Chondrocyte (in vitro differentiated cells): Measurements from ENCODE around the gene IGFBP5. TPM values are rescaled to one million over a fixed set of nuclear protein-coding genes. Genes with fewer than 3 reads are reported as not detected.
A peak's percentile ranks its signal among the peaks of the same experiment; 100 is the strongest.

Source experiments
- DNase-seq: peaks from one replicate; pipeline ENCODE4 v3.0.0; 2021; ENCODE audit warnings: mixed read lengths, low spot score
- H3K27ac Mint-ChIP-seq: one replicate; pipeline ENCODE4 v1.8.0; 2021; ENCODE audit warnings: mild to moderate bottlenecking, moderate library complexity, mixed read lengths; ENCODE audit not compliant: unreplicated experiment
- H3K27me3 Mint-ChIP-seq: 2 replicates; pipeline ENCODE4 v1.8.0; 2021; ENCODE audit warnings: low read depth, mixed read lengths
- H3K36me3 Mint-ChIP-seq: 2 replicates; pipeline ENCODE4 v1.8.0; 2021; ENCODE audit warnings: low read depth, mixed read lengths
- H3K4me1 Mint-ChIP-seq: 2 replicates; pipeline ENCODE4 v1.8.0; 2021; ENCODE audit warnings: low read depth, mild to moderate bottlenecking, mixed read lengths
- H3K4me3 Mint-ChIP-seq: one replicate; pipeline ENCODE4 v1.8.0; 2021; ENCODE audit warnings: mild to moderate bottlenecking, moderate library complexity, mixed read lengths; ENCODE audit not compliant: unreplicated experiment
- H3K9me3 Mint-ChIP-seq: 2 replicates; pipeline ENCODE4 v1.8.0; 2021; ENCODE audit warnings: low read depth, mixed read lengths
- total RNA-seq: library from RNA; stranded (reverse); gene quantifications from 3 replicates; pipeline ENCODE4 v1.2.1, GENCODE V29; 2021
- TF ChIP-seq, protein P1 (sequence below): fragments of 200-600 bp; sonication (generic); IDR thresholded peaks from 2 replicates; pipeline ENCODE4 v1.5.0; 2021; ENCODE audit warnings: antibody characterized with exemption, mild to moderate bottlenecking, moderate library complexity

IGFBP5 gene
- total RNA-seq, 1 donor from 2014 or later: 502 TPM

DNA sequence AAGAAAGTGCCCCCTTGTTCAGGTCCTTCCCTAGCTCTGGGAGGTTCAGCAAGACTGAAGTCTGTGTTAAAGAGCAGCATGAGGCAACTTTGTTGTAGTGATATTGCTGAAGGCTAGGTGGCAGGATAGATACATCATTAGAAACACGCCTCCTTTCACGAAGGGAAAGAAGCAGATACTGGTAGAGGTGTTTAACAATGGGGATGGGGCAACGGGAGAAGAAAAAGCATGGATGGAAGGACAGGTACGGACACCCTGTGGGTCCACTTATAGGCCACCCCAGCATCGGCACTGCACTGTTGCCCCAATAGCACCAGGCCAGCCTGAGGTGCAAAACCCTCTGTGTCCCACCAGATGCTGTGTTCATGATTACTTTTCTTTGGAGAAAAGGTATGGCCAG, 3.5 kb upstream of the IGFBP5 start:
- Mint-ChIP-seq H3K4me3 (no peak overlapping the region), H3K9me3 (no peaks in the 10 kb centered on the region)
- TF ChIP-seq, protein P1, sequence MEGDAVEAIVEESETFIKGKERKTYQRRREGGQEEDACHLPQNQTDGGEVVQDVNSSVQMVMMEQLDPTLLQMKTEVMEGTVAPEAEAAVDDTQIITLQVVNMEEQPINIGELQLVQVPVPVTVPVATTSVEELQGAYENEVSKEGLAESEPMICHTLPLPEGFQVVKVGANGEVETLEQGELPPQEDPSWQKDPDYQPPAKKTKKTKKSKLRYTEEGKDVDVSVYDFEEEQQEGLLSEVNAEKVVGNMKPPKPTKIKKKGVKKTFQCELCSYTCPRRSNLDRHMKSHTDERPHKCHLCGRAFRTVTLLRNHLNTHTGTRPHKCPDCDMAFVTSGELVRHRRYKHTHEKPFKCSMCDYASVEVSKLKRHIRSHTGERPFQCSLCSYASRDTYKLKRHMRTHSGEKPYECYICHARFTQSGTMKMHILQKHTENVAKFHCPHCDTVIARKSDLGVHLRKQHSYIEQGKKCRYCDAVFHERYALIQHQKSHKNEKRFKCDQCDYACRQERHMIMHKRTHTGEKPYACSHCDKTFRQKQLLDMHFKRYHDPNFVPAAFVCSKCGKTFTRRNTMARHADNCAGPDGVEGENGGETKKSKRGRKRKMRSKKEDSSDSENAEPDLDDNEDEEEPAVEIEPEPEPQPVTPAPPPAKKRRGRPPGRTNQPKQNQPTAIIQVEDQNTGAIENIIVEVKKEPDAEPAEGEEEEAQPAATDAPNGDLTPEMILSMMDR: peak; percentile 90

DNA sequence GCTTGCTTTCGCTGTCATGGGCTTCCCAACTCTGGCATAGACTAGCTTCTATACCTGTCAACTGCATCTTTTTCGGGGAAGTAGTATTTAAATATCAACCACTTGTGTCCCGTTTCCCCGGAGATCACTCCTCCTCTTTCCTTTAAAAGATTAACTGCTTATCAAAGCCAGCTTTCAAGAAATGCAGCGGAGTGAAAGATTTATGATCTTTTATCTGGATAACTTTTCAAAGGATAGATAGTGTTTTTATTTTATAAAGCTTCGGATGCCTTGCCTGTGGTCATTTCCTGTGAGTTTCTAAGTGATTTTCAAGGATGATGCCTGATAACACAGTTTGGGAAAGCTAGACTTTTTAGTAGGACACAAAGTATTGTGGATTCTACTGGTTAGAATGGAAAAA, 2.9 kb upstream of the IGFBP5 start:
- no peaks in the 10 kb centered on the region for H3K9me3 Mint-ChIP-seq
- no peaks in the 10 kb centered on the region for H3K36me3 Mint-ChIP-seq
- H3K27me3 Mint-ChIP-seq: no peaks in the 10 kb centered on the region
- no peak for DNase-seq
- no peak overlapping the region for H3K27ac Mint-ChIP-seq
- peaks cover 52% of the 10 kb centered on the region for H3K4me1 Mint-ChIP-seq
- H3K4me3 Mint-ChIP-seq: no peak overlapping the region
- TF ChIP-seq, protein P1: no peak

More for the DNA sequence above, 3.5 kb upstream of the IGFBP5 start:
- no peak for DNase-seq
- Mint-ChIP-seq H3K27ac (no peak overlapping the region), H3K36me3 (no peaks in the 10 kb centered on the region), H3K4me1 (peaks cover 49% of the 10 kb centered on the region), H3K27me3 (no peaks in the 10 kb centered on the region)

DNA sequence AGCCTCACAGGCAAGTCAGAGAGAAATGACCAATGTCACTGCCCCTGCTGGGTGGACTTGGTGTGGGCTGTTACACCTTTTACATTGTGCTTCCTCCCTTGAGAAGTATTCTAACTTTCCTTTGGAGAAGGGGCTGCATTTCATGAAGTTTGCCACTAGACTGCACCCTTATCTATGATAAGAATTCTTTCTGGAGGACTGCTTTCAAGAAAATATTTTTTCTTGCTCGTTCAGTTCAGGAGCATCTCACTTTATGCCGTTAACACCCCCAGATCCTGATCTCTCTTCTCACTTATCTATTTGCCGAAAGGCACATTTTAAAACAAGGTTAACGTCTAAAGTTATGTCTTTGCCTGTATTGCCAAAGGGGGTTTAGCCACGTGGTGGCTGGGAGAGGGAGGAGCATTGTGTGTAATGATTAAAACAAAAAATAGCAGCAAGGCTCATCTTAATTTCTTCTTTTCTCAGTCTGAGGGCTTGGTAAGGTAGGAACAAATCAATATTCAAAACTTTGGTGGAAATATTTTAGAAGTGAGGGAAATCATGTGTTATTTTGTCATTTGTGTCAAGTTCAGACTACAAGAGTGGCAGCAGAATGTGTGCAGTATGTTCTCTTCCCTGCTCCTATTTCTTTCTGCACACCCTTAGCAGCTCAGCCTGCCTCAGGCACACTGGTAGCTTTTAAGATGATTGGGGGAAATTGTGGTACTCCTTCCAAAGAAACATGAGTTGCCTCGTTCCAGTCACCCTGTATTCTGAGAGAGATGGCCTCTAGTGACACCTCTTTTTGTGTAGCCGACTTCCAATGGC, 1.6 kb upstream of the IGFBP5 start:
- Mint-ChIP-seq H3K27me3 (no peaks in the 10 kb centered on the region), H3K9me3 (no peaks in the 10 kb centered on the region), H3K4me1 (peaks cover 50% of the 10 kb centered on the region), H3K36me3 (no peaks in the 10 kb centered on the region), H3K27ac (peak overlapping the region; percentile 67), H3K4me3 (peak overlapping the region; percentile 36)
- DNase-seq: no peak
- TF ChIP-seq, protein P1: peak; percentile 84

GRCh38 chr2:216696321-216696720, 972 bp upstream of the IGFBP5 start:
- Mint-ChIP-seq H3K36me3 (no peaks in the 10 kb centered on the region), H3K27ac (peak overlapping the region; percentile 67), H3K4me3 (no peak overlapping the region)

DNA sequence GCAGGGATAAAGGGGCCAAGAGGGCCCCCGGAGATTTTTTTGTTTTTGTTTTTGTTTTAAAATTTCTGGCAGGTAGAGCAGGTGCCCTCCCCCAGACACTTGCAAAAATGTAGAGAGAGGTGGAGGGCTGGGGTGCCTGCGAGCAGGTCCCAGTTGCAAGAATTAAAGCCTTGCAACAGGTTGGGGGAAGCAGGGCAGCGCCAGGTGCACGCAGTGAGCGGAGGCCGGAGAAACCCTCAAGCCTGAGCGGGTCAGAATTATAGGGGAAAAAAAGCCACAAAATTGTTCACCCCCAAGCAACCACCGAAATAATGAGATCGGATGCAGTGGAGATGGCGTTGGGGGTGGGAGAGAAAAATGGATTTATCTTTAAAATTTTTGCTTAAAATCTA, 527 bp downstream of the IGFBP5 start:
- TF ChIP-seq, protein P1: no peak
- peaks cover 61% of the 10 kb centered on the region for H3K4me1 Mint-ChIP-seq
- H3K27me3 Mint-ChIP-seq: no peaks in the 10 kb centered on the region
- DNase-seq: no peak
- H3K27ac Mint-ChIP-seq: peak overlapping the region; percentile 90
- H3K9me3 Mint-ChIP-seq: no peaks in the 10 kb centered on the region
- peak overlapping the region; percentile 95 for H3K4me3 Mint-ChIP-seq
- H3K36me3 Mint-ChIP-seq: no peaks in the 10 kb centered on the region

More at GRCh38 chr2:216696321-216696720, 972 bp upstream of the IGFBP5 start:
- H3K9me3 Mint-ChIP-seq: no peaks in the 10 kb centered on the region
- no peaks in the 10 kb centered on the region for H3K27me3 Mint-ChIP-seq
- no peak for DNase-seq
- TF ChIP-seq, protein P1: no peak
- peaks cover 49% of the 10 kb centered on the region for H3K4me1 Mint-ChIP-seq
